Endothelial cell of umbilical vein (primary cell): Measurements from ENCODE around the gene SLC22A3.

ENCODE experiments used
- CTCF ChIP-seq, 2 donors: IDR thresholded peaks; 1 replicate in 1 of 2; 2 replicates in 1 of 2; pipeline ENCODE4 v1.5.1; 2011; ENCODE audit warnings: low read length in 2 of 2, mild to moderate bottlenecking in 2 of 2, moderate library complexity in 2 of 2, control low read depth in 1 of 2, inconsistent platforms in 1 of 2, low read depth in 1 of 2; ENCODE audit not compliant: insufficient read depth in 1 of 2; ENCODE audit errors: extremely low read depth in 1 of 2
- EZH2 ChIP-seq: IDR thresholded peaks from 2 replicates; pipeline ENCODE4 v1.6.1; 2012; ENCODE audit warnings: borderline replicate concordance, low read depth, mild to moderate bottlenecking, moderate library complexity, low read length, inconsistent platforms; ENCODE audit not compliant: severe bottlenecking
- POLR2AphosphoS5 ChIP-seq: IDR thresholded peaks from 2 replicates; pipeline ENCODE4 v1.6.1; 2012; ENCODE audit warnings: low read depth, mild to moderate bottlenecking, control low read depth, low read length, moderate library complexity; ENCODE audit not compliant: insufficient read depth
- TF ChIP-seq, protein P1 (sequence below): IDR thresholded peaks from 2 replicates; pipeline ENCODE4 v1.6.1; 2011; ENCODE audit not compliant: insufficient read depth, insufficient read length

DNA sequence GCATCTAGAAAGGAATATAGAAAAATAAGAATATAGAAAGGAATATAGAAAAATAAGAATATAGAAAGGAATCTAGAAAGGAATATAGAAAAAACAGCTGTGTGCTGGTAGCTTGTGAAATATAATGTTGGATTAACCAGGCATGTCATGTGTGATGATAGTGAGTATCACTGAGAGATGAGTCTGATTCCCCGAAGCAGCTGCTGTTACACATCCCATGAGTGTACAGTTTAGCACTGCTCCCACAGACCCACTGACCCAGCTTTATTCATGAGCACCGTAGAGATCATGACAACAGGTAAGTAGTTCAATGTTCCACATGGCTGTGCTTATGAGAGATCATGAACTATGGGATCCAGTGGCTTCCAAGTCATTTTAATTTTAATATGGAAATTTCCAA, 64.8 kb downstream of the SLC22A3 start:
- no peak for TF ChIP-seq CTCF (IDR thresholded peaks at IDR 0.05; ENCODE audit: extremely low read depth in 1 of 2, insufficient read depth in 1 of 2, low read depth in 1 of 2, low read length in 2 of 2)
- TF ChIP-seq, protein P1, sequence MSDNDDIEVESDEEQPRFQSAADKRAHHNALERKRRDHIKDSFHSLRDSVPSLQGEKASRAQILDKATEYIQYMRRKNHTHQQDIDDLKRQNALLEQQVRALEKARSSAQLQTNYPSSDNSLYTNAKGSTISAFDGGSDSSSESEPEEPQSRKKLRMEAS = no peak
- TF ChIP-seq POLR2AphosphoS5 = no peak
- no peak for TF ChIP-seq EZH2
